ENCODE data around the gene OGN.

Gene OGN

DNA sequence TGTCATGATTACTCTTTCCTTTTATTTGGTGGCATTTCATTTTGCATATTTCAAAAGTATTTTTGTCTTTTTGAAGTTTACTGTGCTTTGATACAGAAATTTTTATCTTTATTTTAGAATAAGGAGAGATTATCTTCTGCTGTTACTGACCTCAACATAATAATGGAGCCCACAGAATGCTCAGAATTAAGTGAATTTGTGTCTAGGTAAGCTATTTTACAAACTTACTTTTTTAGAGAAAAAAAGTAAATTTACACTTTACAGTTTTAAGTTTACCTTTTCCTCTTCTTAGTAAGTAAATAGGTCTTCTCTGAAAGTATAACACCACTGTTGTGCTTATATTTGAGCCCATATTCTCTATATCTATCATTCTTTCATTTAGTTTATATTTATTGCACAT, 58.8 kb downstream of the OGN start:
- no peaks in the 10 kb centered on the region for H3F3A ChIP-seq (ENCODE audit: insufficient read depth, low read length)
- DNase-seq, result no peak
- no peaks in the 10 kb centered on the region for H3K4me1 ChIP-seq (ENCODE audit: low read length)
- no peaks in the 10 kb centered on the region for H3K9me3 ChIP-seq (replicated peaks; ENCODE audit: insufficient read depth, low read length)
- H2AFZ ChIP-seq (ENCODE audit: low read length), result no peak overlapping the region
- no peak overlapping the region for H3K4me2 ChIP-seq (ENCODE audit: low read depth, low read length)
- no peaks in the 10 kb centered on the region for H3K79me2 ChIP-seq (ENCODE audit: low read length)
- H4K20me1 ChIP-seq (ENCODE audit: insufficient read depth, low read length), result no peaks in the 10 kb centered on the region
- no peak overlapping the region for H3K9ac ChIP-seq (ENCODE audit: low read length)
- H3K27ac ChIP-seq (ENCODE audit: low read length), result no peak overlapping the region
- H3K36me3 ChIP-seq (replicated peaks; ENCODE audit: insufficient read depth, low read length), result no peaks in the 10 kb centered on the region
- no peaks in the 10 kb centered on the region for H3K27me3 ChIP-seq (replicated peaks; ENCODE audit: insufficient read depth, low read length)
- no peak for TF ChIP-seq EZH2 (optimal IDR thresholded peaks at IDR 0.05; ENCODE audit: low read depth, low read length)
- no peak for TF ChIP-seq EZH2phosphoT487 (IDR thresholded peaks at IDR 0.05; ENCODE audit: low read length)
- TF ChIP-seq, protein P1, sequence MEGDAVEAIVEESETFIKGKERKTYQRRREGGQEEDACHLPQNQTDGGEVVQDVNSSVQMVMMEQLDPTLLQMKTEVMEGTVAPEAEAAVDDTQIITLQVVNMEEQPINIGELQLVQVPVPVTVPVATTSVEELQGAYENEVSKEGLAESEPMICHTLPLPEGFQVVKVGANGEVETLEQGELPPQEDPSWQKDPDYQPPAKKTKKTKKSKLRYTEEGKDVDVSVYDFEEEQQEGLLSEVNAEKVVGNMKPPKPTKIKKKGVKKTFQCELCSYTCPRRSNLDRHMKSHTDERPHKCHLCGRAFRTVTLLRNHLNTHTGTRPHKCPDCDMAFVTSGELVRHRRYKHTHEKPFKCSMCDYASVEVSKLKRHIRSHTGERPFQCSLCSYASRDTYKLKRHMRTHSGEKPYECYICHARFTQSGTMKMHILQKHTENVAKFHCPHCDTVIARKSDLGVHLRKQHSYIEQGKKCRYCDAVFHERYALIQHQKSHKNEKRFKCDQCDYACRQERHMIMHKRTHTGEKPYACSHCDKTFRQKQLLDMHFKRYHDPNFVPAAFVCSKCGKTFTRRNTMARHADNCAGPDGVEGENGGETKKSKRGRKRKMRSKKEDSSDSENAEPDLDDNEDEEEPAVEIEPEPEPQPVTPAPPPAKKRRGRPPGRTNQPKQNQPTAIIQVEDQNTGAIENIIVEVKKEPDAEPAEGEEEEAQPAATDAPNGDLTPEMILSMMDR (IDR thresholded peaks at IDR 0.05; ENCODE audit: low read length), result no peak
- no peak overlapping the region for H3K4me3 ChIP-seq (ENCODE audit: low read length)
- no peaks in the 10 kb centered on the region for H3K9me2 ChIP-seq (replicated peaks; ENCODE audit: insufficient read depth, low read length)

DNA sequence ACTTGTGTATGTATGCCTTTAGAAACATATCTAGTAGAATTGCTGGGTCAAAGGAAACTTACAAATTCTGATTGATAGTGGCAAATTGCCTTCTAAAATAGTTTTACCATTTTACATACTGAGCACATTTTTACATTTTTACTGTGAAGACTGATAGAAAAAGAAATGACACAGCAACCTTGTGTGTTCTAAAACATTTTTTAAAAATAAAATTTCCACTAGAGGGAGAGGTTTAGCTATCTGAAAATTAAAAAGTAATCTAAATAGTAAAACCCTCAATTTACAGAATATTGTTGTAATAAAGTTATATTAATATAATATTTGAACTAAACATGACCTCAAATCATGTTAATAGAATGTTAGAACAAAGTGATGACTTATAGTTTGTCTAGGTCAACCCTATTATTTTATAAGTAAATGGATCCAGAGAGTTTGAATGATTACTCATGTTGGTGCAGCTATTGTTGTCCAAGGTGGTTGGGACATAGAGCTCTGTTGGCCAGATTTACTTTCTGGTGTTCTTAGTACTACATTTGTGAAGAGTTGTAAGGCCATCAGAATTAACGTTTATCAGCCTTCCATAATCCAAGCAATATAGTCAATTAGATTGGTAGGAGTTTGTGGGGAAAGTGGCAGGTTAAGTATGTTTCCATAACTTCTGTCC, 61.4 kb downstream of the OGN start:
- no peak overlapping the region for H3K27ac ChIP-seq (ENCODE audit: low read length)
- DNase-seq, result no peak
- H3K36me3 ChIP-seq (replicated peaks; ENCODE audit: insufficient read depth, low read length), result no peaks in the 10 kb centered on the region; the same call in none of the 2 replicates
- no peak overlapping the region for H2AFZ ChIP-seq (ENCODE audit: low read length)
- H3K9me3 ChIP-seq (replicated peaks; ENCODE audit: insufficient read depth, low read length), result no peaks in the 10 kb centered on the region
- no peak for TF ChIP-seq EZH2phosphoT487 (IDR thresholded peaks at IDR 0.05; ENCODE audit: low read length)
- TF ChIP-seq, protein P1 (IDR thresholded peaks at IDR 0.05; ENCODE audit: low read length), result no peak
- no peak for TF ChIP-seq EZH2 (optimal IDR thresholded peaks at IDR 0.05; ENCODE audit: low read depth, low read length)
- no peaks in the 10 kb centered on the region for H3K79me2 ChIP-seq (ENCODE audit: low read length)
- H3F3A ChIP-seq (ENCODE audit: insufficient read depth, low read length), result no peaks in the 10 kb centered on the region
- H3K4me3 ChIP-seq (ENCODE audit: low read length), result no peak overlapping the region
- no peaks in the 10 kb centered on the region for H3K4me1 ChIP-seq (ENCODE audit: low read length)
- no peak overlapping the region for H3K4me2 ChIP-seq (ENCODE audit: low read depth, low read length)
- H4K20me1 ChIP-seq (ENCODE audit: insufficient read depth, low read length), result no peaks in the 10 kb centered on the region
- H3K27me3 ChIP-seq (replicated peaks; ENCODE audit: insufficient read depth, low read length), result no peaks in the 10 kb centered on the region
- no peak overlapping the region for H3K9ac ChIP-seq (ENCODE audit: low read length)
- no peaks in the 10 kb centered on the region for H3K9me2 ChIP-seq (replicated peaks; ENCODE audit: insufficient read depth, low read length)

DNA sequence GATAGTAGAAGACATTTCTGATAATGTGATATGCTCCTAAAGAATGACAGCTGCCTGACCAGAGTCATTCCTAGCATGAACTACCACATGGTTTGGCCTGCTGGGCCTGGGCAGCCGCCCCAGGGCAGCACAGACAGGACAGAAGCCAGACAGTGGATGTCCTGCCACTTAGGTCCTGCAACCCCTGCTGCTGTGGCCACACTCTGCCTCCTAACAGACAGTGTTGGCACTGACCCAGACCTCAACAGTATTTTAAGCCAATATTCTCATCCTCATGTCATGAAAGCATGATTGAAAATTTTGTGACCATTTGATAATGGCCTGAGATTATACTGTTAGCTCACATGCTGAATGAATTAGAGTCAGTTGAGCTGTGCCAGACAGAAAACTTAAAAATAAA, 62.8 kb downstream of the OGN start:
- no peaks in the 10 kb centered on the region for H3K9me3 ChIP-seq (replicated peaks; ENCODE audit: insufficient read depth, low read length)
- H2AFZ ChIP-seq (ENCODE audit: low read length), result no peak overlapping the region
- no peaks in the 10 kb centered on the region; the same call in none of the 2 replicates for H3K36me3 ChIP-seq (replicated peaks; ENCODE audit: insufficient read depth, low read length)
- no peaks in the 10 kb centered on the region for H3K9me2 ChIP-seq (replicated peaks; ENCODE audit: insufficient read depth, low read length)
- no peaks in the 10 kb centered on the region for H3K27me3 ChIP-seq (replicated peaks; ENCODE audit: insufficient read depth, low read length)
- no peaks in the 10 kb centered on the region for H3K79me2 ChIP-seq (ENCODE audit: low read length)
- no peak overlapping the region for H3K27ac ChIP-seq (ENCODE audit: low read length)
- H3K4me1 ChIP-seq (ENCODE audit: low read length), result no peaks in the 10 kb centered on the region
- no peak overlapping the region for H3K4me2 ChIP-seq (ENCODE audit: low read depth, low read length)
- H4K20me1 ChIP-seq (ENCODE audit: insufficient read depth, low read length), result no peaks in the 10 kb centered on the region
- no peak for TF ChIP-seq EZH2phosphoT487 (IDR thresholded peaks at IDR 0.05; ENCODE audit: low read length)
- TF ChIP-seq EZH2 (optimal IDR thresholded peaks at IDR 0.05; ENCODE audit: low read depth, low read length), result no peak
- TF ChIP-seq, protein P1 (IDR thresholded peaks at IDR 0.05; ENCODE audit: low read length), result no peak
- DNase-seq, result no peak
- no peak overlapping the region for H3K9ac ChIP-seq (ENCODE audit: low read length)
- no peak overlapping the region for H3K4me3 ChIP-seq (ENCODE audit: low read length)
- no peaks in the 10 kb centered on the region for H3F3A ChIP-seq (ENCODE audit: insufficient read depth, low read length)

Measured in MM.1S (cell line).